Measurements from ENCODE around the gene CLEC3A. TPM values are rescaled to one million over a fixed set of nuclear protein-coding genes. Genes with fewer than 3 reads are reported as not detected.

Gene CLEC3A
- total RNA-seq, 1 donor from 2014 or later: not detected

DNA sequence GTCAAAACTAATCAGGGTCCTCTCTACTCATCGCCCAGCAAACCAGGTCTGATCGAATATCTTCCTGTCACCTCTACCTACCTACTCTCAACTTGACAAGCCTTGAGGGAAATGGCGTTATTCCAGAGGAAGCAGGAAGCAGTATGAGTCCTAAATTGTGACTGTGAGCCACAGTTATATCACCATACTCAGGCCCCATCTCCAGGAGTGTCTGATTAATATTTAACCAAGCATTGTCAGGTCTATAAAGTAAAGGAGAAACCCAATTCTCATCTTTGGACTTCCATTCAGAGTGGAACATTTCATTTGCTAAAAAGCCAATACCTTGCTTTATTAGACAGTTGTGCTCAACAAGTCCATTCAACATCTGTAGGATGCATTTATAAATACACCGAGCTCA lies 17.8 kb upstream of the CLEC3A start:
- intact Hi-C loops (cut with DNase I): loop anchor here (10.0 kb wide), 1 partner anchor 330 kb away; no protein-coding TSS in a partner anchor
- no peak overlapping the region for H3K4me3 ChIP-seq
- H3K27ac ChIP-seq: no peak overlapping the region
- no peaks in the 10 kb centered on the region for H3K36me3 ChIP-seq
- peaks cover 8% of the 10 kb centered on the region for H3K4me1 ChIP-seq
- H3K9me3 ChIP-seq: no peaks in the 10 kb centered on the region
- DNase-seq (ENCODE audit: extremely low spot score in 2 of 2): no peak
- TF ChIP-seq CTCF (IDR thresholded peaks at IDR 0.05): no peak
- TF ChIP-seq POLR2A (IDR thresholded peaks at IDR 0.05): no peak
- TF ChIP-seq POLR2AphosphoS5 (IDR thresholded peaks at IDR 0.05; ENCODE audit: insufficient read depth in 1 of 2, low read depth in 1 of 2): no peak
- no peaks in the 10 kb centered on the region for H3K27me3 ChIP-seq

- Histone ChIP-seq H3K36me3 (no peaks in the 10 kb centered on the region), H3K4me3 (no peak overlapping the region), H3K27me3 (no peaks in the 10 kb centered on the region), H3K4me1 (peaks cover 8% of the 10 kb centered on the region), H3K27ac (no peak overlapping the region), H3K9me3 (no peaks in the 10 kb centered on the region)
- DNase-seq (ENCODE audit: extremely low spot score in 2 of 2): no peak
- TF ChIP-seq POLR2A (IDR thresholded peaks at IDR 0.05) (no peak), CTCF (IDR thresholded peaks at IDR 0.05) (no peak), POLR2AphosphoS5 (IDR thresholded peaks at IDR 0.05; ENCODE audit: insufficient read depth in 1 of 2, low read depth in 1 of 2) (no peak)
- intact Hi-C loops (cut with DNase I): loop anchor here (10.0 kb wide), 1 partner anchor 331 kb away; no protein-coding TSS in a partner anchor
Measured at GRCh38 chr16:78005881-78006280, 16.5 kb upstream of the CLEC3A start.

GRCh38 chr16:78007121-78007520 lies 15.2 kb upstream of the CLEC3A start:
- Histone ChIP-seq H3K27ac (no peak overlapping the region), H3K36me3 (no peaks in the 10 kb centered on the region), H3K27me3 (no peaks in the 10 kb centered on the region), H3K4me3 (no peak overlapping the region), H3K4me1 (peaks cover 8% of the 10 kb centered on the region), H3K9me3 (no peaks in the 10 kb centered on the region)
- DNase-seq (ENCODE audit: extremely low spot score in 2 of 2): no peak
- TF ChIP-seq POLR2A (IDR thresholded peaks at IDR 0.05) (no peak), CTCF (IDR thresholded peaks at IDR 0.05) (no peak), POLR2AphosphoS5 (IDR thresholded peaks at IDR 0.05; ENCODE audit: insufficient read depth in 1 of 2, low read depth in 1 of 2) (no peak)
- intact Hi-C loops (cut with DNase I): loop anchor here (10.0 kb wide), 1 partner anchor 332 kb away; no protein-coding TSS in a partner anchor

- intact Hi-C loops (cut with DNase I): no loop called here
- TF ChIP-seq POLR2A (IDR thresholded peaks at IDR 0.05) (no peak), POLR2AphosphoS5 (IDR thresholded peaks at IDR 0.05; ENCODE audit: insufficient read depth in 1 of 2, low read depth in 1 of 2) (no peak), CTCF (IDR thresholded peaks at IDR 0.05) (no peak)
- H3K36me3 ChIP-seq: no peaks in the 10 kb centered on the region
- no peaks in the 10 kb centered on the region for H3K27me3 ChIP-seq
- no peak overlapping the region for H3K4me3 ChIP-seq
- H3K27ac ChIP-seq: no peak overlapping the region
- no peaks in the 10 kb centered on the region for H3K4me1 ChIP-seq
- DNase-seq (ENCODE audit: extremely low spot score in 2 of 2): no peak
- H3K9me3 ChIP-seq: no peaks in the 10 kb centered on the region
Measured at GRCh38 chr16:78024159-78024558, 1.8 kb downstream of the CLEC3A start.

- DNase-seq (ENCODE audit: extremely low spot score in 2 of 2): no peak
- Histone ChIP-seq H3K27me3 (no peaks in the 10 kb centered on the region), H3K36me3 (no peaks in the 10 kb centered on the region), H3K4me1 (no peaks in the 10 kb centered on the region), H3K27ac (no peak overlapping the region), H3K4me3 (no peak overlapping the region), H3K9me3 (no peaks in the 10 kb centered on the region)
- intact Hi-C loops (cut with DNase I): no loop called here
- TF ChIP-seq CTCF (IDR thresholded peaks at IDR 0.05) (no peak), POLR2AphosphoS5 (IDR thresholded peaks at IDR 0.05; ENCODE audit: insufficient read depth in 1 of 2, low read depth in 1 of 2) (no peak), POLR2A (IDR thresholded peaks at IDR 0.05) (no peak)
Measured at GRCh38 chr16:78025631-78026030, 3.3 kb downstream of the CLEC3A start.

All from vagina (tissue), 2 donors.